Ovary (tissue), 10 donors: ENCODE results near the gene THADA. TPM values are rescaled to one million over a fixed set of nuclear protein-coding genes. Genes with fewer than 3 reads are reported as not detected.
A peak's percentile ranks its signal among the peaks of the same experiment; 100 is the strongest.

ENCODE experiments used
- DNase-seq, 5 donors: peaks; one replicate each; pipeline ENCODE4 v3.0.0-alpha.2; 2019 to 2020
- H3K27ac ChIP-seq, 2 donors: fragments of 200-600 bp; one replicate each; pipeline versions ENCODE4 v1.5.1 to v1.8.0; 2019 to 2022
- H3K27me3 ChIP-seq: fragments of 200-600 bp; one replicate; pipeline ENCODE4 v1.8.0; 2022
- H3K36me3 ChIP-seq: fragments of 200-600 bp; sonication (generic); one replicate; pipeline ENCODE4 v1.5.1; 2019
- H3K4me1 ChIP-seq: one replicate; pipeline ENCODE4 v1.8.1; 2013; ENCODE audit warnings: mild to moderate bottlenecking, moderate library complexity; ENCODE audit not compliant: insufficient read depth
- H3K4me3 ChIP-seq: fragments of 200-600 bp; sonication (generic); one replicate; pipeline ENCODE4 v1.5.1; 2017
- H3K9me3 ChIP-seq, 2 donors: fragments of 200-600 bp in 1 of 2; sonication (generic) in 1 of 2; one replicate each; pipeline versions ENCODE4 v1.5.1 to v1.8.1; 2013 to 2019; ENCODE audit warnings: mild to moderate bottlenecking in 1 of 2, moderate library complexity in 1 of 2
- EP300 ChIP-seq: sonication (generic); formaldehyde crosslinking; IDR thresholded peaks from one replicate; pipeline ENCODE4 v1.6.1; 2017; ENCODE audit warnings: antibody characterized with exemption
- POLR2A ChIP-seq: fragments of 450-650 bp; IDR thresholded peaks from one replicate; pipeline ENCODE4 v1.6.1; 2017; ENCODE audit warnings: antibody characterized with exemption, mild to moderate bottlenecking, moderate library complexity
- WGBS, 3 donors: extraction: QIAGEN DNeasy Blood & Tissue Kit in 1 of 3; methylation state at CpG; one replicate each; pipeline versions ENCODE4 v1.1.5 to v1.1.7; 2013 to 2017; 5-methylcytosine and 5-hydroxymethylcytosine counted together
- intact Hi-C, 4 donors: fragments of 100-400 bp; cut with DNase I; formaldehyde crosslinking; loops; one replicate each; pipeline versions ENCODE4 v1.11.0 to v1.15.1; 2022 to 2023
- long read RNA-seq, 3 donors: library from polyadenylated mRNA in 2 of 3; unstranded in 2 of 3; transcript quantifications; one replicate each; pipeline ENCODE4 v2.0.0 and lab custom pipeline, GENCODE V29; 2021 to 2026
- polyA plus RNA-seq, 2 donors: library from polyadenylated mRNA; stranded (reverse); fragments of 200-250 nt in 1 of 2; fragments of 350-450 nt in 1 of 2; fragmentation: Illumina TruSeq in 1 of 2; extraction: RNeasy Lipid Tissue Mini Kit (QIAGEN cat#74804) in 1 of 2; gene quantifications; one replicate each; pipeline ENCODE4 v1.2.3, GENCODE V29; 2013 to 2014
- total RNA-seq, 7 donors: library from RNA; depleted of rRNA in 2 of 7; stranded (reverse); fragments of >200 nt in 2 of 7; fragmentation: NEBNext Ultra II Directional in 3 of 7; extraction: Animal tissue kit (Norgen Biotek cat#: 25700) in 3 of 7; gene quantifications; one replicate each; pipeline versions ENCODE4 v1.1.0 to v1.2.4, GENCODE V29; 2016 to 2023
- TF ChIP-seq, protein P1 (sequence below), 3 donors: fragments of 450-650 bp in 2 of 3; fragments of 200-600 bp in 1 of 3; IDR thresholded peaks; one replicate each; pipeline versions ENCODE4 v1.5.1 to v1.8.0; 2016 to 2022; ENCODE audit warnings: antibody characterized with exemption in 3 of 3, mild to moderate bottlenecking in 1 of 3
- donor health status: DM: no; HTN: no; CAD: no; lungs with moderate emphysema.
- donor health status: DM: no; HTN: no; CAD: no.
- donor health status: Bipolar disorder and iron deficiency.
- donor health status: DM: yes; HTN: yes; CAD: no.
- donor health status: DM: no; HTN: no; CAD: no.
- donor health status: DM: yes; HTN: yes; CAD: no.

Gene THADA, protein sequence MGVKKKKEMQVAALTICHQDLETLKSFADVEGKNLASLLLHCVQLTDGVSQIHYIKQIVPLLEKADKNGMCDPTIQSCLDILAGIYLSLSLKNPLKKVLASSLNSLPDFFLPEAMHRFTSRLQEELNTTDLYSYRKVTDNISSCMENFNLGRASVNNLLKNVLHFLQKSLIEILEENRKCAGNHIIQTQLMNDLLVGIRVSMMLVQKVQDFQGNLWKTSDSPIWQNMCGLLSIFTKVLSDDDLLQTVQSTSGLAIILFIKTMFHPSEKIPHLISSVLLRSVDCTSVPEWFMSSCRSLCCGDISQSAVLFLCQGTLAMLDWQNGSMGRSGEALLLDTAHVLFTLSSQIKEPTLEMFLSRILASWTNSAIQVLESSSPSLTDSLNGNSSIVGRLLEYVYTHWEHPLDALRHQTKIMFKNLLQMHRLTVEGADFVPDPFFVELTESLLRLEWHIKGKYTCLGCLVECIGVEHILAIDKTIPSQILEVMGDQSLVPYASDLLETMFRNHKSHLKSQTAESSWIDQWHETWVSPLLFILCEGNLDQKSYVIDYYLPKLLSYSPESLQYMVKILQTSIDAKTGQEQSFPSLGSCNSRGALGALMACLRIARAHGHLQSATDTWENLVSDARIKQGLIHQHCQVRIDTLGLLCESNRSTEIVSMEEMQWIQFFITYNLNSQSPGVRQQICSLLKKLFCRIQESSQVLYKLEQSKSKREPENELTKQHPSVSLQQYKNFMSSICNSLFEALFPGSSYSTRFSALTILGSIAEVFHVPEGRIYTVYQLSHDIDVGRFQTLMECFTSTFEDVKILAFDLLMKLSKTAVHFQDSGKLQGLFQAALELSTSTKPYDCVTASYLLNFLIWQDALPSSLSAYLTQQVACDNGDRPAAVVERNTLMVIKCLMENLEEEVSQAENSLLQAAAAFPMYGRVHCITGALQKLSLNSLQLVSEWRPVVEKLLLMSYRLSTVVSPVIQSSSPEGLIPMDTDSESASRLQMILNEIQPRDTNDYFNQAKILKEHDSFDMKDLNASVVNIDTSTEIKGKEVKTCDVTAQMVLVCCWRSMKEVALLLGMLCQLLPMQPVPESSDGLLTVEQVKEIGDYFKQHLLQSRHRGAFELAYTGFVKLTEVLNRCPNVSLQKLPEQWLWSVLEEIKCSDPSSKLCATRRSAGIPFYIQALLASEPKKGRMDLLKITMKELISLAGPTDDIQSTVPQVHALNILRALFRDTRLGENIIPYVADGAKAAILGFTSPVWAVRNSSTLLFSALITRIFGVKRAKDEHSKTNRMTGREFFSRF (N-terminal part only)
- total RNA-seq, result 10 to 100 TPM; 24.8 to 46.8 (median 31.6) TPM
- polyA plus RNA-seq, result 10 to 100 TPM; 14.0 to 20.5 TPM
- long read RNA-seq, donor 1, partial matches to known transcripts, result 7 of 18 reads
- long read RNA-seq, donor 1, other reads (novel, unspliced or antisense), result 11 of 18 reads
- long read RNA-seq, donor 2, result 0 reads
- long read RNA-seq, donor 3, full-length matches to known transcripts, result 4 of 21 reads
- long read RNA-seq, donor 3, partial matches to known transcripts, result 5 of 21 reads
- long read RNA-seq, donor 3, other reads (novel, unspliced or antisense), result 12 of 21 reads

GRCh38 chr2:43595603-43596412, at the start of gene THADA:
Gene THADA (minus strand): TSS chr2:43596038. CDS start chr2:43592392, 3,646 bp downstream.
- Histone ChIP-seq H3K9me3 (no peaks in the 10 kb centered on the region), H3K36me3 (no peaks in the 10 kb centered on the region), H3K27ac (peak within 1 kb of the TSS; percentile 86 to 90), H3K27me3 (no peaks in the 10 kb centered on the region), H3K4me3 (peak within 1 kb of the TSS; percentile 94), H3K4me1 (peaks cover 3% of the 10 kb centered on the region)
- intact Hi-C loops, result no loop called here
- peak; percentile 98 to 100 (median 100) for DNase-seq
- 0% methylated on average over 52 of the region's 52 CpGs for WGBS, 3 donors
- TF ChIP-seq EP300 (no peak), POLR2A (peak; percentile 99)
- TF ChIP-seq, protein P1, sequence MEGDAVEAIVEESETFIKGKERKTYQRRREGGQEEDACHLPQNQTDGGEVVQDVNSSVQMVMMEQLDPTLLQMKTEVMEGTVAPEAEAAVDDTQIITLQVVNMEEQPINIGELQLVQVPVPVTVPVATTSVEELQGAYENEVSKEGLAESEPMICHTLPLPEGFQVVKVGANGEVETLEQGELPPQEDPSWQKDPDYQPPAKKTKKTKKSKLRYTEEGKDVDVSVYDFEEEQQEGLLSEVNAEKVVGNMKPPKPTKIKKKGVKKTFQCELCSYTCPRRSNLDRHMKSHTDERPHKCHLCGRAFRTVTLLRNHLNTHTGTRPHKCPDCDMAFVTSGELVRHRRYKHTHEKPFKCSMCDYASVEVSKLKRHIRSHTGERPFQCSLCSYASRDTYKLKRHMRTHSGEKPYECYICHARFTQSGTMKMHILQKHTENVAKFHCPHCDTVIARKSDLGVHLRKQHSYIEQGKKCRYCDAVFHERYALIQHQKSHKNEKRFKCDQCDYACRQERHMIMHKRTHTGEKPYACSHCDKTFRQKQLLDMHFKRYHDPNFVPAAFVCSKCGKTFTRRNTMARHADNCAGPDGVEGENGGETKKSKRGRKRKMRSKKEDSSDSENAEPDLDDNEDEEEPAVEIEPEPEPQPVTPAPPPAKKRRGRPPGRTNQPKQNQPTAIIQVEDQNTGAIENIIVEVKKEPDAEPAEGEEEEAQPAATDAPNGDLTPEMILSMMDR (IDR thresholded peaks at IDR 0.05), result no peak

DNA sequence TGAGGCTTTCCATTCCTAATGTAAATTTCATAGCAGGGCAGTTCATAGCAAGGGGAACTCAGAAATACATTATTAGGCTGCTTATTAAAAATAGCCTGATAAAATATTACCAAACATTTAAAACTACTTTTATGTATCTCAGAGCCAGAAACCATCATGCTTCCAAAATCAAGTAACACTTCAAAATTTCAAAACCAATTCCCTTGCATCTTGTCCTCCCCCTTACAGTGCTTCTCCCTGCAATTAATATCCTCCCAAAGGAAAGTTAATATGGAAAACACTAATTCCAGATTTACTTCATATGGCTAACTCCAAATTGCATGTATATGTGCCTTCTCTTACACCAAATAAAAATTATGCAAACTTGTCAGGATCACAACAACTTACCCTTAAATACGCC, 47.8 kb upstream of the THADA start:
- no peaks in the 10 kb centered on the region for H3K9me3 ChIP-seq
- H3K4me3 ChIP-seq, result no peak overlapping the region
- peaks cover 5% of the 10 kb centered on the region for H3K4me1 ChIP-seq
- H3K36me3 ChIP-seq, result no peaks in the 10 kb centered on the region
- H3K27me3 ChIP-seq, result no peaks in the 10 kb centered on the region
- DNase-seq, result no peak
- TF ChIP-seq POLR2A, result no peak
- TF ChIP-seq EP300, result no peak
- TF ChIP-seq, protein P1 (IDR thresholded peaks at IDR 0.05), result no peak
- no peak overlapping the region for H3K27ac ChIP-seq
- intact Hi-C loops, result no loop called here
- 80 to 97% (median 82%) methylated on average over 1 of the region's 1 CpG for WGBS, 3 donors

GRCh38 chr2:43642363-43642762, 46.5 kb upstream of the THADA start:
- no peak for DNase-seq
- Histone ChIP-seq H3K27ac (no peak overlapping the region), H3K27me3 (no peaks in the 10 kb centered on the region), H3K4me1 (no peaks in the 10 kb centered on the region), H3K9me3 (no peaks in the 10 kb centered on the region), H3K4me3 (no peak overlapping the region), H3K36me3 (no peaks in the 10 kb centered on the region)
- intact Hi-C loops, result no loop called here
- TF ChIP-seq, protein P1 (IDR thresholded peaks at IDR 0.05), result no peak
- TF ChIP-seq POLR2A (no peak), EP300 (no peak)
- WGBS, 3 donors, result 41 to 48% (median 48%) methylated on average over 2 of the region's 2 CpGs
